ENCODE measurements around the gene DLG4. TPM values are rescaled to one million over a fixed set of nuclear protein-coding genes. Genes with fewer than 3 reads are reported as not detected.

Gene DLG4
- total RNA-seq, 4 donors from 2014 or later, result 2.6 to 15.7 (median 9.4) TPM

GRCh38 chr17:7222093-7222971, 2.7 kb upstream of the DLG4 start:
- peak overlapping the region in 1 of 4 donors; percentile 92 for H3K4me3 ChIP-seq
- DNase-seq, result no peak

DNA sequence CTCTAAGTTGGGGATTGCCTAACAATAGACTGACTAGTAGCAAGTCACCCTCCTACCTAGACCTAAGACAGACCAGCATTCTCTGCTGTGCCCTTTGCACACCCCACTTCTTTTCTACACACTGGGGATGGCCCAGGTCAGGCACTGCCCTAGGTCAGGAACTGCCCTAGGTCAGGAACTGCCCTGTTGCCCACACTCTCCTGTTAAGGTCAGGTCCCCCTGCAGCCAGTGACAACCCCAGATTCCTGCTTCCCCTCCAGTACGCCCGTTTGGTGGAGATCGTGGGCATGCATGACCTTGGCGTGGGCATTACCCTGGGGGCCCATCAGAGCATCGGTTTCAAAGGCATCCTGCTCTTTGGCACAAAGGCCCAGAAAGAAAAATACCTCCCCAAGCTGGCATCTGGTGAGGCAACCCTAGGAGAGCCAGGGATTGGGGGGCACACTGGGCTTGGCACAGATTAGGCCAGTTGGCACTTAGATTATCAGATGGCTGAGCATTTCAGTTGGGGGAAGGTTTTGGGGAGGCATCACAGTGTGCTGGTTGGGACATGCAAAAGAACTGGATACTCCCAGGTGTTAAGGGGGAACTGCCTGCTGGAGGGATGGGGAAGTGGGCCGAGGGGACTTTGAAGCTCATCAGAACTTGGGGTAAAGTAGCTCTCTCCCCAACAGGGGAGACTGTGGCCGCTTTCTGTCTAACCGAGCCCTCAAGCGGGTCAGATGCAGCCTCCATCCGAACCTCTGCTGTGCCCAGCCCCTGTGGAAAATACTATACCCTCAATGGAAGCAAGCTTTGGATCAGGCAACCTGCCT, 1.8 kb upstream of the DLG4 start:
- H3K27me3 ChIP-seq, result no peaks in the 10 kb centered on the region
- H3K4me1 ChIP-seq, result peaks cover 5 to 39% (median 13%) of the 10 kb centered on the region in 4 donors
- no peaks in the 10 kb centered on the region for H3K9me3 ChIP-seq
- peak overlapping the region in 2 of 4 donors; percentile 75 to 92 for H3K4me3 ChIP-seq
- TF ChIP-seq, protein P1, sequence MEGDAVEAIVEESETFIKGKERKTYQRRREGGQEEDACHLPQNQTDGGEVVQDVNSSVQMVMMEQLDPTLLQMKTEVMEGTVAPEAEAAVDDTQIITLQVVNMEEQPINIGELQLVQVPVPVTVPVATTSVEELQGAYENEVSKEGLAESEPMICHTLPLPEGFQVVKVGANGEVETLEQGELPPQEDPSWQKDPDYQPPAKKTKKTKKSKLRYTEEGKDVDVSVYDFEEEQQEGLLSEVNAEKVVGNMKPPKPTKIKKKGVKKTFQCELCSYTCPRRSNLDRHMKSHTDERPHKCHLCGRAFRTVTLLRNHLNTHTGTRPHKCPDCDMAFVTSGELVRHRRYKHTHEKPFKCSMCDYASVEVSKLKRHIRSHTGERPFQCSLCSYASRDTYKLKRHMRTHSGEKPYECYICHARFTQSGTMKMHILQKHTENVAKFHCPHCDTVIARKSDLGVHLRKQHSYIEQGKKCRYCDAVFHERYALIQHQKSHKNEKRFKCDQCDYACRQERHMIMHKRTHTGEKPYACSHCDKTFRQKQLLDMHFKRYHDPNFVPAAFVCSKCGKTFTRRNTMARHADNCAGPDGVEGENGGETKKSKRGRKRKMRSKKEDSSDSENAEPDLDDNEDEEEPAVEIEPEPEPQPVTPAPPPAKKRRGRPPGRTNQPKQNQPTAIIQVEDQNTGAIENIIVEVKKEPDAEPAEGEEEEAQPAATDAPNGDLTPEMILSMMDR (IDR thresholded peaks at IDR 0.05), result no peak
- no peak for TF ChIP-seq POLR2A (IDR thresholded peaks at IDR 0.05)
- no peak for DNase-seq
- peaks cover 0 to 49% (median 0%) of the 10 kb centered on the region in 3 donors for H3K36me3 ChIP-seq
- H3K27ac ChIP-seq, result peak overlapping the region; percentile 91 to 100 (median 94)

More at GRCh38 chr17:7222093-7222971, 2.7 kb upstream of the DLG4 start:
- H3K27ac ChIP-seq, result peak overlapping the region in 1 of 4 donors; percentile 100
- TF ChIP-seq, protein P1 (IDR thresholded peaks at IDR 0.05), result no peak
- no peak for TF ChIP-seq POLR2A (IDR thresholded peaks at IDR 0.05)
- H3K36me3 ChIP-seq, result peaks cover 0 to 57% (median 0%) of the 10 kb centered on the region in 3 donors
- H3K27me3 ChIP-seq, result no peaks in the 10 kb centered on the region
- H3K9me3 ChIP-seq, result no peaks in the 10 kb centered on the region
- H3K4me1 ChIP-seq, result peaks cover 5 to 33% (median 13%) of the 10 kb centered on the region in 4 donors

- TF ChIP-seq, protein P1 (IDR thresholded peaks at IDR 0.05), result peak in 5 of 6 experiments; percentile 41 to 74 (median 63)
- peak in 1 of 2 donors; percentile 32 for TF ChIP-seq POLR2A (IDR thresholded peaks at IDR 0.05)
- Histone ChIP-seq H3K9me3 (no peaks in the 10 kb centered on the region), H3K27me3 (no peaks in the 10 kb centered on the region), H3K4me1 (peaks cover 5 to 47% (median 13%) of the 10 kb centered on the region in 4 donors), H3K36me3 (peaks cover 0 to 41% (median 0%) of the 10 kb centered on the region in 3 donors), H3K27ac (peak overlapping the region; percentile 91 to 100 (median 94)), H3K4me3 (peak overlapping the region; percentile 67 to 92 (median 78))
- DNase-seq, result peak; percentile 57 to 84 (median 79)
Measured at GRCh38 chr17:7220593-7221277, 1.1 kb upstream of the DLG4 start.

DNA sequence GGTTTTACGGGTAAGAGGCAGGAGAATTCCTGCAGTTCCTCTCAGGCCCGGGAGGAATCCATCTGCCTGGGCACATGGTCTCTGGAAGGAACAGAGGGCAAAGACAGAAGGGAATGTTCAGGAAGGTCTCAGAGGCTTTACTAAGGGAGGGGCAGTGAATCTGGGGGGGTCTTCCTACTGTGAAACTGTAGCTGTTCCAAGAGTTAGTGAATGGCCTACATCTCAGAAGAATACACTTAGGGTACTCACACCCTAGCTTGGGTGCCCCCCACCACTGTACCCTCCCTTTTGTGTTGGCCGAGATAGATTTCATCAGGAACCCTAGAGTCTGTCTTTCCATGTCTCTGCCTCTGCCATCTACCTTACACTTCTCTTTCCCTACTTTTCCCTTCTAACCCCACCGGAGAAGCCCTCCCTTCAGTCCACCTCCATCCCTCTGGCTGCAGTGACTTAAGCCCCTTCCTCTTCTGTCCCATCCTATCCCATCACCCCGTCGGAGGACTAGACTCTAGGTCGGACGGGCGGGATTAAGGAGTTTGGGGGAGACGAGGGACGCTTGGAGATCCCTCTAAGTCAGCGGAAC, 316 bp downstream of the DLG4 start:
- Histone ChIP-seq H3K9me3 (no peaks in the 10 kb centered on the region), H3K36me3 (peaks cover 0 to 29% (median 0%) of the 10 kb centered on the region in 3 donors), H3K27me3 (no peaks in the 10 kb centered on the region), H3K27ac (peak overlapping the region; percentile 91 to 100 (median 94)), H3K4me1 (peaks cover 5 to 60% (median 13%) of the 10 kb centered on the region in 4 donors), H3K4me3 (peak overlapping the region; percentile 67 to 92 (median 78))
- TF ChIP-seq POLR2A (IDR thresholded peaks at IDR 0.05), result no peak
- TF ChIP-seq, protein P1 (IDR thresholded peaks at IDR 0.05), result no peak
- no peak for DNase-seq

Data from Peyer's patch (tissue), 4 donors.